Measurements from ENCODE around the gene CD244.

- TF ChIP-seq CTCF (IDR thresholded peaks at IDR 0.05) = no peak
- TF ChIP-seq POLR2A (IDR thresholded peaks at IDR 0.05) = no peak
These were observed 2.6 kb upstream of the CD244 start for GRCh38 chr1:160865337-160865736.

Data from stomach (tissue), 4 donors.